NCI-H82 treated with DMSO at 0.1 percent for 48 hours (cell line): ENCODE data around the gene INPP5A.
"Not testable (repeated sequence)": the region's sequence is repeated elsewhere in the genome, so short reads cannot be mapped to it uniquely, and the experiment has no call there.

Source experiments
- DNase-seq: peaks from one replicate; lab custom pipeline; 2025; ENCODE audit not compliant: unreplicated experiment; lab: John Stamatoyannopoulos, UW

INPP5A gene

DNA sequence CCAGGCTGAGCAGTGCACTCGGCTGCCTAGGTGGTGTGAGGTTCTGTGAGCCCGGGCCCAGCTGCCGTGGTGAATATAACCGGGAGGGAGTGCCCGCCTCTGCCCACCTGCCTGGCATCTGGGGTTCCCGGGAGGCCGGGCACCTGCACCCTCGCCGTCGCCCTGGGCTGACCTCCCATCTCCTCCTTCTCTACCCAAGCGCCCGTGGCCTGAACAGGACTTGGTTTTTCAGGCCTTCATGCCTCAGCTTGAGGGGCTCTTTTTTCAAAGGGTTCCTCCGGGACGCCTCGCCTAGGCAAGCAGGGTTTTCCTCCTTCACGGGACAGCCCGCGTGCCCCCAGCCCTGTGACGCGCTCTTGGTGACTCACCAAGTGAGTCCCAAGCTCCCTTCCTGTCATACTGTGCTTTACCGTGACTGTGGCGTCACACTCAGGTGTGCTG, 9.9 kb downstream of the INPP5A start:
- DNase-seq, result no peak

DNA sequence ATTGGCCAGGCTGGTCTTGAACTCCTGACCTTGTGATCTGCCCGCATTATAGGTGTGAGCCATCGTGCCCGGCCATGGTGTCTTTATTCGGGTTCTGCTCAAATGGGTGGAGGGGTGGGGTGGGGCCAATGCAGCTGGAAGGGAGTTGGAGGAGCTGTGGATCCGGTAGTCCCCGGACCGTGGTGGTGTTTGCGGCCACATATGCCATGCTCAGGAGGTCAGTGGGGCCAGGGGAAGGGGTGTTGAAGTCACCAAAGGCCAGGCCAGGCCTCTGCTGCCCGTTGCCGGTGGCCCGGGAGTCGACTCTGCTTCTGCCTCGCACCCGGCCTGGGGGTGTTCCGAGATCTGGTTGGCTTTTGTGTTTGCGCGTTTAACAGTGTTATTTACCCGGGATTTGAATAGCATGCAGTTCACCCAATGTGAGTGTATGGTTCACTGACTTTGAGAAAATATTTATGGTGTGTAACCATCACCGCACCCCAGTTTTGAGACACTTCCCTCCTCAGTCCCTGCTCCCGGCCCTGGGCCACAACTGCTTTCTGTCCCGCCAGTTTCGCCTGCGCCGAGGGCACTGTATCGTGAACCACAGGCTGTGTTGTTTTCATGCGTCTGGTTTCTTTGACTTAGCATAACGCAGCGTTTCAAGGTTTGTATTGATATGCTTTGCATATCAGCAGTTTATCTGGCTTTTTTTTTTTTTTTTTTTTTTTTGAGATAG, 10.7 kb downstream of the INPP5A start:
- no peak for DNase-seq

GRCh38 chr10:132548869-132549268, 11.3 kb downstream of the INPP5A start:
- DNase-seq, result no peak

DNA sequence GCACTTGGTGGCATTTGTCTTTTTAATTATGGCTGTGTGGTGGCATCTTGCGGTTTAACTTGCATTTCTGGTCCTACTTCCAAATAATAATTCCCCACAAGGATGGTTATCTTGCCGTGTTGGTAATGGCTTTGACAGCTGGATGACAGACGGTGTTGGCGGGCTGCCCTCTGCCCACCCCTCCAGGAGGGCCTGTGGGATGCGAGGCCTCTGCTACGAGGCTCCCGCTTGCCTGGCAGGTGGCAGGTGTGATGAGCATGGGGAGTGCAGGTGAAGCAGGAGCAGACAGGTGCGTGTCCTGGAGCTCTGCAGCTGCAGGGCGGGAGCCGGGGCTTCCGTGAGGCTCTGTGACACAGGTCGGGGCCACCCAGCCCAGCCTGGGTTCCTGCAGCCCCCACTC, 11.8 kb downstream of the INPP5A start:
- DNase-seq, result no peak

- DNase-seq, result no peak
Measured at GRCh38 chr10:132550366-132551092, 12.9 kb downstream of the INPP5A start.

DNA sequence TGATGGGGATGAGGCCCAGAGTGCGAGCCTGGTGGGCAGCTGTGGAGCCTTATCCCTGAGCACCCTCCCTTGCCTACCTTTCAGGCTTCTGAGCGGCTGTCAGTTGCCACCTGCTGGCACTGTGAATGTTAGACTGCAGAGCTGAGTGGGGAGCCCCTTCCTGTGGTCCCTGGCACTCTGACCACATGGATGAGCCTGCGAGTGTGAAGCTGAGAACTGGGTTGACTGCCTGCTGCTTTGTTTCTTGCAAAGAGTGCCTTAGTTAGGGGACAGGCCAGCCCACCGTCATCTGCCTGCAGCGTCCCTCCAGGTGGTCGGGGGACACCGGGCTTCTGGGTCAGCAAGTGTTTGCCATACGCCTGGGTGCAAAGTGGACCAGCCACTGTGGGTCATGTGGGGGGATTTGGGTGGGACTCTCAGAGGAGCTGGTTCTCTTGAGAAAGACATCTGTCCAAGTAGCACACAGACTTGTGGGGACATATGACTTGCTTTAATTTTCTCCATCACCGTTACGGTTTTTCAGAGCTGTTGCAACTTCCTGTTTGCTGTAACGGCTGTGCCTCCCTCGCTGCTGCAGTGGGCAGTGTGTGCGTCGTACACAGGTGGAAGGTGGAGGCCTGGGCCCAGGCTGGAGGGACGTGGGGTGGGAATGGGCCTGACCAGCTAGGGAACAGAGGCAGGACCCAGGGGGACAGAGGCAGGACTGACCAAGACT, 13.7 kb downstream of the INPP5A start:
- no peak for DNase-seq

DNA sequence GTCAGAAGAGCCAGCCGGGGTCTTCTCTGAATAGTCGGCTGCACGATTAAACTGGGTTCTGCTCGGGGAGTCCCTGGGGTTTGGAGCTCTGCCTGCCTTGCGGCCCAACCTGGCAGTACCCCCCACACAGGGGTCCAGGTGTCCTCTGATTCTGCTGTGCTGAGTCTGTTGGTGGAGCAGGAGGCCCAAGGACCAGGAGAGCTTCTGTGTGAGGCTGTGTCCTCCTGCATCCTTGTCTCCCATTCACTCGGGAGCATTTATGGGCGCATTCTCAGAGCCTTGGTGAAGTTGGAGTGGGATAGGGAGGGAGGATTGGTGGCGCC, 14.2 kb downstream of the INPP5A start:
- DNase-seq, result no peak

GRCh38 chr10:132552635-132553034, 15.0 kb downstream of the INPP5A start:
- DNase-seq, result not testable (repeated sequence)

- DNase-seq, result not testable (repeated sequence)
Measured at GRCh38 chr10:132553568-132553967, 16.0 kb downstream of the INPP5A start.

- DNase-seq, result no peak
Measured at GRCh38 chr10:132554053-132554990, 16.7 kb downstream of the INPP5A start.

DNA sequence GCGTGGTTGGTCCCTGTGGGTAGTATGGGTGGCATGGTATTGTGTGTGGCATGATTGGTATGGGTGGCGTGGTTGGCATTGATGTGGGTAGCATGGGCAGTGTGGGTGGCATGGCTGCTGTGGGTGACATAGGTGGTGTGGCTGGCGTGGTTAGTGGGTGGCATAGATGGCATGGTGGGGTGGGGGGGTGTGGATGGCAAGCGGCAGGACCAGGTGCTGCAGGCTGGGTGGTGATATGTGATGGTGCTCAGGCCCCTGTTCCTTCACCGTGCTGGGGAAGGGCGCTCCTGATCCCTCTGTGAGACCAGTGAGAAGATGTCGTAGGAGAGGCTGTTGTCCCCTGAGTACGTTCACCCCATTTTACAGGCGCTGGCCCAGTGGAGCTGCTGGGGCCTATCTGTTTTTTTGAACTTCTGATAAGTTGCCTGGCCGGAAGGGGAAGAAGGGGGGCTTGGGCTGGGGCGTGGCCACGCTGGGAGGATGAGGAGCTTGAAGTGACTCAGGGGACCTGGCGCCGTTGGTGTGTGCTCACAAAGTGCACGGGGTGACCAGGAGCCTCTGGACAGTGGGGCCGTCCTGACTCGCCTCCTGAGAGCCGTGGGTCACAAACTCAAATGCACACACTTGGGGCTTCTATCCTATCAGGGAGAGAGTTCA, 17.5 kb downstream of the INPP5A start:
- DNase-seq, result no peak

DNA sequence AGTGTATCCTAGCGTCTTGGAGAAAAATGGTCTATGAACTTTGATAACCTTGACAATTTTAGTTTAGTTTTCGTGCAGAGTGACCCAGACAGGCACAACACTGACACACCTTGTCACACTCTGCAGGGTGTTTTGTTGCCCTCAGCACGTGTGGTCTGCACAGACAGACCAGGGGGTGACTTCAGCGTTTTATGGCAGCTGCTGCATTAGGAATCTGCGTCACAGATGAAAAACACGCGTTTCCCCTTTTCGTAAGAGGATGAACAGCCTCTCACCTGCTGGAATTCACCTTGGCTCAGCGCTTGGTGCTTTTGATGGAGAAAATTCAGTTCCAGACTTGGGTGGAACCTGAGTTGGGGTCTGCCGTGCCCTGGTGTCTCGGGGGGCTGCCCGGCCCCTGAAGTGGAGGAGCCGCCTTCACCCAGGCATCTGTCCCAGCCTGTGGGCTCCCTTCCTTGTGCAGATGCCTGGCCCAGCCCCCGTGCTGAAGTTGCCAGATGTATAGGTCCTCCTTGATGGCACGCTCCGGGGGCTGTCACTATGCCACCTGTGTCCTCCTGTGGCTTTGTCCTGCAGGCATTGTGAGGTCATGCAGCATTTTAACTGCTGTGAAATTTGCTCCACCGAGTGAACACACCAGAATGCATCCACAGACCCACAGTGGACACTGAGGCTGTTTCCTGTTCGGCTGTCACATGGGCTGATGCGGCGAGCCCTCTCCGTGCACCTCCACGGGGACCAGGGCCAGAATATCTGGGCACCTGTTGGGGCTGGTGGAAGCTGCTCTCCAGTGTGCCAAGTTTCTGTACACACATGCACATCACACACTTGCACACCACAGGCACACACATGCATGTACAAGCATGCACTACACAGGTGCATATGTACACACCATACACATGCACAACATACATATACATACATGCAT, 18.3 kb downstream of the INPP5A start:
- no peak for DNase-seq

DNA sequence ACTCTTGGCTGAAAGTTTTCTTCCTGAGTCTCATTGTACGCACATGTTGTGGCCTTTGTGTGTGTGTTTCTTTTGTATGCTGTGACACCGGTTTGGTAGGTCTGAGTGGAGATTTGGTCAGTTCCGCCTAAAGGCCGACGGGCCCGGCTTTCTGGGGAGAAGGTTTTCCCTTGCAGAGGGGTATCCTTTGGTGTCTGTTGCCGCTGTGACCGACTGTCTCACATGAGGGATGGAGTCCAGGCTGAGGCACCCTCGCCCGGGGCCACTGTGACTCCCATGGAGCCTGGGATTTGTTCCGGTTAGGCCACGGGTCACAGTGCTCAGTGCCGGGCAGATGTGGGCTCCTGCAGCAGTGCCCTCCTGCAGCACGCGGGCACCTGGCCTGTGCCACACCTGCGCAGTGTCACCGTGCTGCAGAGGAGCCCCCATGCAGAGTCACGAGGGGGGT, 19.4 kb downstream of the INPP5A start:
- DNase-seq, result no peak

- no peak for DNase-seq
Measured at GRCh38 chr10:132557696-132558515, 20.3 kb downstream of the INPP5A start.

DNA sequence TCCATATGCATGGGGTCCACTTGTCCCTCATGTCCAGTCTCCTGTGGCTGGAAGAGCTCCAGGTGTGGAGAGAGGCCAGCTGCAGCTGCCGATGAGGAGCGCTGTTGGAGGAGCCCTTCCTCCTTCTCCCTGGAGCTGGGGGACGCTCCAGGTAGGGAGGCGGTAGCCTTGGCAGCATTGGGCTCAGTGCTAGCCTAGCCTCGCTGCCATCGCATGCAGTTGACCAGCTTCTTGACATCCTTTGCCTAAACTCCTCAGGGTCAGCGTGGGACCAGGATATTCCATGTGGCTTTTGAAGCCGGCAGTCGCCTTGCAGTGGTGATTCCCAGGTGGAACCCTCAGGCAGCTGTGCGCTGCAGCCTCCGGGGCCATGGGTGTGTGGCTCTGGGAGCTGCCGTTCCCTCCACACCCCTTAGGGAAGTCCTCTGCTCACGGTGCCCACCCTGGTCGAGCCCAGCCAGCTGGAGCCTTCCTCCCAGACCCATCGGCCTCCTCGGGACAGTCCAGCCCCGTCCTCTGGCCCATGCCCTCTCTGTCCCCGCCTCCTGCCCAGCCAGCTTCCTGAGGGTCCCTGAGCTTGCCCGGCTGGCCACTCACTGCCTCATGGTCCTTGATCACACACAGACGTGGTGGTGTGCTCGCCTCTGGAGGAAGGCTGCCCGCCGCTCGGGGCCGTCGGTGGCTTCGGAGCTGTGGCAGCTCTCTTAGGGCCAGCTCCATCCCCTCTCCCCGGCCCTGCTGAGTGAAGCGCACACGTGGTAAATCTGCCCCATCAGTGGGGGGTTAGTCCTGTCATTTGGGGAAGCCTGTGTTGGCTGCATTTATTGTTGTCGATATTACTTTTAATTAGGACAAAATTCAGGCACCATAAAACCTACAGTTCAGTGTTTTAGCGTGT, 21.2 kb downstream of the INPP5A start:
- DNase-seq, result no peak

DNA sequence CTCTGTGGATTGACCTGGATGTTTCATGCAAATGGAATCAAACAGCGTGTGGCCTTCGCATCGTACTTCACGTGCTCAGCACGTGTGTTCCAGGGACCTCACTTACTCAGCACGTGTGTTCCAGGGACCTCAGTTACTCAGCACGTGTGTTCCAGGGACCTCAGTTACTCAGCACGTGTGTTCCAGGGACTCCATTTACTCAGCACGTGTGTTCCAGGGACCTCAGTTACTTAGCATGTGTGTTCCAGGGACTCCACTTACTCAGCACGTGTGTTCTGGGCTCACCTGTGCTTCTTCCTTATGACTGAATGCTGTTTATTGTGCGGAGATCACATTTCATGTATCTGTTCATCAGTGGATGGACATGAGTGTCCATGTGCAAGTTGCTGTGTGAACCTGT, 22.0 kb downstream of the INPP5A start:
- no peak for DNase-seq

- no peak for DNase-seq
Measured at GRCh38 chr10:132560241-132560731, 22.7 kb downstream of the INPP5A start.
